Neural cell (in vitro differentiated cells): Measurements from ENCODE around the gene ING4. TPM values are rescaled to one million over a fixed set of nuclear protein-coding genes. Genes with fewer than 3 reads are reported as not detected.
A peak's percentile ranks its signal among the peaks of the same experiment; 100 is the strongest.

Experiments used
- H2AFZ ChIP-seq: fragments of 200-600, 300-800 bp; sonication (generic), shearing (Covaris generic); 2 replicates; pipeline ENCODE4 v1.6.0; 2014; ENCODE audit warnings: low read depth, mild to moderate bottlenecking, antibody characterized with exemption, low read length, moderate library complexity
- H3F3A ChIP-seq: fragments of 200-600 bp; shearing (Covaris generic); 2 replicates; pipeline ENCODE4 v1.6.1; 2016; ENCODE audit warnings: mild to moderate bottlenecking, moderate library complexity, mixed read lengths, antibody characterized with exemption, low read length; ENCODE audit not compliant: insufficient read depth, poor library complexity, severe bottlenecking
- H3K27ac ChIP-seq: fragments of 200-600, 300-800 bp; sonication (generic), shearing (Covaris generic); 2 replicates; pipeline ENCODE4 v1.5.1; 2014; ENCODE audit warnings: mild to moderate bottlenecking, low read length, moderate library complexity
- H3K27me3 ChIP-seq: fragments of 300-800, 200-600 bp; sonication (generic), shearing (Covaris generic); 2 replicates; pipeline ENCODE4 v1.6.0; 2014; ENCODE audit warnings: mild to moderate bottlenecking, low read depth, low read length, moderate library complexity; ENCODE audit not compliant: insufficient read depth
- H3K36me3 ChIP-seq: fragments of 300-800, 200-600 bp; sonication (generic), shearing (Covaris generic); 2 replicates; pipeline ENCODE4 v1.5.1; 2014; ENCODE audit warnings: mild to moderate bottlenecking, antibody characterized with exemption, low read length, moderate library complexity; ENCODE audit not compliant: insufficient read depth
- H3K4me2 ChIP-seq: fragments of 300-800, 200-600 bp; sonication (generic), shearing (Covaris generic); 2 replicates; pipeline ENCODE4 v1.6.0; 2014; ENCODE audit warnings: mild to moderate bottlenecking, low read length
- H3K4me3 ChIP-seq: fragments of 300-800, 200-600 bp; sonication (generic), shearing (Covaris generic); 2 replicates; pipeline ENCODE4 v1.5.1; 2014; ENCODE audit warnings: mild to moderate bottlenecking, low read length, moderate library complexity
- H3K79me2 ChIP-seq: fragments of 200-600 bp; shearing (Covaris generic); replicated peaks from 2 replicates; pipeline ENCODE4 v1.6.0; 2014; ENCODE audit warnings: mild to moderate bottlenecking, low read length, moderate library complexity; ENCODE audit not compliant: insufficient read depth
- H3K9ac ChIP-seq: fragments of 300-800, 200-600 bp; sonication (generic), shearing (Covaris generic); 2 replicates; pipeline ENCODE4 v1.6.1; 2016; ENCODE audit warnings: mild to moderate bottlenecking, low read length, mixed read lengths
- H3K9me2 ChIP-seq: fragments of 200-600 bp; shearing (Covaris generic); 2 replicates; pipeline ENCODE4 v1.6.1; 2016; ENCODE audit warnings: mild to moderate bottlenecking, low read length, mixed read lengths; ENCODE audit not compliant: insufficient read depth
- H3K9me3 ChIP-seq: fragments of 200-600, 300-800 bp; sonication (generic), shearing (Covaris generic); 2 replicates; pipeline ENCODE4 v1.6.1; 2016; ENCODE audit warnings: mild to moderate bottlenecking, mixed run types, low read length, moderate library complexity, mixed read lengths
- H4K20me1 ChIP-seq: fragments of 200-600 bp; shearing (Covaris generic); 2 replicates; pipeline ENCODE4 v1.6.1; 2016; ENCODE audit warnings: mild to moderate bottlenecking, mixed run types; ENCODE audit not compliant: insufficient read depth
- EP300 ChIP-seq: fragments of 450-650 bp; conservative IDR thresholded peaks from 2 replicates; pipeline ENCODE4 v1.6.1; 2014; ENCODE audit warnings: antibody characterized with exemption, mild to moderate bottlenecking, moderate library complexity; ENCODE audit not compliant: poor library complexity, severe bottlenecking
- EZH2 ChIP-seq: fragments of 200-600, 300-800 bp; shearing (Covaris generic), sonication (generic); IDR thresholded peaks from 2 replicates; pipeline ENCODE4 v1.6.1; 2014; ENCODE audit warnings: antibody characterized with exemption, low read length, borderline replicate concordance, mild to moderate bottlenecking; ENCODE audit not compliant: insufficient read depth, poor library complexity, severe bottlenecking
- MXI1 ChIP-seq: fragments of 450-650 bp; conservative IDR thresholded peaks from 2 replicates; pipeline ENCODE4 v1.6.1; 2014; ENCODE audit warnings: antibody characterized with exemption, mild to moderate bottlenecking; ENCODE audit not compliant: poor library complexity, severe bottlenecking
- POLR2AphosphoS5 ChIP-seq: IDR thresholded peaks from 2 replicates; pipeline ENCODE4 v1.6.1; 2012
- RAD21 ChIP-seq: fragments of 450-650 bp; conservative IDR thresholded peaks from 2 replicates; pipeline ENCODE4 v1.6.1; 2014; ENCODE audit warnings: antibody characterized with exemption, mild to moderate bottlenecking, moderate library complexity
- SMC3 ChIP-seq: fragments of 450-650 bp; conservative IDR thresholded peaks from 2 replicates; pipeline ENCODE4 v1.6.1; 2014; ENCODE audit warnings: antibody characterized with exemption, mild to moderate bottlenecking, moderate library complexity; ENCODE audit not compliant: poor library complexity
- TAF1 ChIP-seq: IDR thresholded peaks from 2 replicates; pipeline ENCODE4 v1.6.1; 2012; ENCODE audit warnings: low read depth
- polyA plus RNA-seq: library from polyadenylated mRNA; depleted of rRNA; stranded (reverse); fragments of >200 nt; gene quantifications from 2 replicates; pipeline ENCODE4 v1.2.3, GENCODE V29; 2014
- TF ChIP-seq, protein P1 (sequence below): IDR thresholded peaks from 2 replicates; pipeline ENCODE4 v1.6.1; 2012; ENCODE audit warnings: borderline replicate concordance
- TF ChIP-seq, protein P2 (sequence below): fragments of 450-650 bp; IDR thresholded peaks from 2 replicates; pipeline ENCODE4 v1.5.1; 2014; ENCODE audit warnings: antibody characterized with exemption, mild to moderate bottlenecking, moderate library complexity; ENCODE audit not compliant: poor library complexity, severe bottlenecking

ING4 gene
- polyA plus RNA-seq, 1 donor from 2014 or later: 540 TPM

DNA sequence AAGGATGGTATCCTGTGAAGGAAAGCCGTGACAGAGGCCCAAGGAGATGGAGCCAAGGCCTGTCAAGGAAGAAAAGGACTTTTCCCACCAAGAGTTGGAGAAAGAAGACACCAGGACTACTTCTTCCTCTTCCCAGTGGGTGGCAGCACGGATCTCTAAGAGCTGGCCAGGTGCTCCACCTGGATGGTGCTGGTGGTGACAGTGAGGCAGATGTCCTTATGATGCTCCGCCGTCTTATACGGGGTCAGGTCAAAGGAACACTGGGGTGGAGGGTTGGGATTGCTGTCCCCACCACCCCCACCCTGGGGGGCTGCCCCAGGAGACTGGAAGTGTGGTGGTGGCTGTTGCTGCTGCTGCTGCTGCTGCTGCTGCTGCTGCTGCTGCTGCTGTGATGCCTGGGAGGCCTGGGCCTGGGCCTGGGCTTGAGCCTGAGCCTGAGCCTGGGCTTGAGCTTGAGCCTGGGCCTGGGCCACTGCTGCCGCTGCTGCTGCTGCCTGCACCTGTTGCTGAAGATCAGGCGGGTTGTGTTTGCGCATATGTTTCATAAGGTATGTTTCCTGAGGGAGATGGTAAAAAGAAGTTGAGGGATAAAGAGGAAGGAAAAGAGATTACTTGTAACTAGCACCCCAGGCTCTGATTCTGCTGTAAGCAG lies 4.8 kb upstream of the ING4 start:
- H3K36me3 ChIP-seq: peaks cover 9% of the 10 kb centered on the region

DNA sequence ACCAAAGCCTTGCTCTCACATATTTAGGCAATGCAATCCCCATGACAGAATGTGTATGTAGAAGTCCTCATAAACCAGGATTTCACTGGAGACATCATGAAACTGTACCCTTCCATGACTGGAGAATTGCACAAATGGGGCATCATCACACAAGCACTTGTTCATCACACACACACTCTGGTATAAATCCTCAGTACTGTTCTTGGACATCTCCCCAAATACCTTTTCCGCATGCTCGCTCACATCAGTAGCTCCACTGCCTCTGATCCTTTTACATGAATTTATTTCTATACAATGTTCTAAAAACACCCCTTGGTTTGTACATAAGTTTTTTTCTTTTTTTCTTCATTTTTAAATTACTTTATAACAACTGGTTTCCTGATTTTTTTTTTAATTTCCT lies 3.3 kb upstream of the ING4 start:
- Histone ChIP-seq H3K9ac (no peak overlapping the region), H3K9me2 (no peaks in the 10 kb centered on the region), H3K27ac (no peak overlapping the region), H3F3A (no peaks in the 10 kb centered on the region), H2AFZ (no peak overlapping the region), H3K27me3 (no peaks in the 10 kb centered on the region), H3K4me2 (no peak overlapping the region), H3K79me2 (peaks cover 17% of the 10 kb centered on the region), H3K9me3 (no peaks in the 10 kb centered on the region), H3K36me3 (peaks cover 9% of the 10 kb centered on the region), H4K20me1 (no peaks in the 10 kb centered on the region), H3K4me3 (no peak overlapping the region)
- TF ChIP-seq, protein P1, sequence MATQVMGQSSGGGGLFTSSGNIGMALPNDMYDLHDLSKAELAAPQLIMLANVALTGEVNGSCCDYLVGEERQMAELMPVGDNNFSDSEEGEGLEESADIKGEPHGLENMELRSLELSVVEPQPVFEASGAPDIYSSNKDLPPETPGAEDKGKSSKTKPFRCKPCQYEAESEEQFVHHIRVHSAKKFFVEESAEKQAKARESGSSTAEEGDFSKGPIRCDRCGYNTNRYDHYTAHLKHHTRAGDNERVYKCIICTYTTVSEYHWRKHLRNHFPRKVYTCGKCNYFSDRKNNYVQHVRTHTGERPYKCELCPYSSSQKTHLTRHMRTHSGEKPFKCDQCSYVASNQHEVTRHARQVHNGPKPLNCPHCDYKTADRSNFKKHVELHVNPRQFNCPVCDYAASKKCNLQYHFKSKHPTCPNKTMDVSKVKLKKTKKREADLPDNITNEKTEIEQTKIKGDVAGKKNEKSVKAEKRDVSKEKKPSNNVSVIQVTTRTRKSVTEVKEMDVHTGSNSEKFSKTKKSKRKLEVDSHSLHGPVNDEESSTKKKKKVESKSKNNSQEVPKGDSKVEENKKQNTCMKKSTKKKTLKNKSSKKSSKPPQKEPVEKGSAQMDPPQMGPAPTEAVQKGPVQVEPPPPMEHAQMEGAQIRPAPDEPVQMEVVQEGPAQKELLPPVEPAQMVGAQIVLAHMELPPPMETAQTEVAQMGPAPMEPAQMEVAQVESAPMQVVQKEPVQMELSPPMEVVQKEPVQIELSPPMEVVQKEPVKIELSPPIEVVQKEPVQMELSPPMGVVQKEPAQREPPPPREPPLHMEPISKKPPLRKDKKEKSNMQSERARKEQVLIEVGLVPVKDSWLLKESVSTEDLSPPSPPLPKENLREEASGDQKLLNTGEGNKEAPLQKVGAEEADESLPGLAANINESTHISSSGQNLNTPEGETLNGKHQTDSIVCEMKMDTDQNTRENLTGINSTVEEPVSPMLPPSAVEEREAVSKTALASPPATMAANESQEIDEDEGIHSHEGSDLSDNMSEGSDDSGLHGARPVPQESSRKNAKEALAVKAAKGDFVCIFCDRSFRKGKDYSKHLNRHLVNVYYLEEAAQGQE: no peak
- TF ChIP-seq EZH2: no peak
- TF ChIP-seq EP300: no peak
- TF ChIP-seq, protein P2, sequence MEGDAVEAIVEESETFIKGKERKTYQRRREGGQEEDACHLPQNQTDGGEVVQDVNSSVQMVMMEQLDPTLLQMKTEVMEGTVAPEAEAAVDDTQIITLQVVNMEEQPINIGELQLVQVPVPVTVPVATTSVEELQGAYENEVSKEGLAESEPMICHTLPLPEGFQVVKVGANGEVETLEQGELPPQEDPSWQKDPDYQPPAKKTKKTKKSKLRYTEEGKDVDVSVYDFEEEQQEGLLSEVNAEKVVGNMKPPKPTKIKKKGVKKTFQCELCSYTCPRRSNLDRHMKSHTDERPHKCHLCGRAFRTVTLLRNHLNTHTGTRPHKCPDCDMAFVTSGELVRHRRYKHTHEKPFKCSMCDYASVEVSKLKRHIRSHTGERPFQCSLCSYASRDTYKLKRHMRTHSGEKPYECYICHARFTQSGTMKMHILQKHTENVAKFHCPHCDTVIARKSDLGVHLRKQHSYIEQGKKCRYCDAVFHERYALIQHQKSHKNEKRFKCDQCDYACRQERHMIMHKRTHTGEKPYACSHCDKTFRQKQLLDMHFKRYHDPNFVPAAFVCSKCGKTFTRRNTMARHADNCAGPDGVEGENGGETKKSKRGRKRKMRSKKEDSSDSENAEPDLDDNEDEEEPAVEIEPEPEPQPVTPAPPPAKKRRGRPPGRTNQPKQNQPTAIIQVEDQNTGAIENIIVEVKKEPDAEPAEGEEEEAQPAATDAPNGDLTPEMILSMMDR: no peak
- TF ChIP-seq TAF1: no peak
- TF ChIP-seq MXI1: no peak
- TF ChIP-seq POLR2AphosphoS5: no peak
- TF ChIP-seq RAD21: no peak

More for the DNA sequence above, 4.8 kb upstream of the ING4 start:
- H3F3A ChIP-seq: no peaks in the 10 kb centered on the region
- H3K9me2 ChIP-seq: no peaks in the 10 kb centered on the region
- no peak overlapping the region for H2AFZ ChIP-seq
- no peak overlapping the region for H3K4me2 ChIP-seq
- H3K9ac ChIP-seq: no peak overlapping the region
- H3K79me2 ChIP-seq: peaks cover 2% of the 10 kb centered on the region
- TF ChIP-seq, protein P1: no peak
- TF ChIP-seq RAD21 (peak; percentile 35), EZH2 (no peak), EP300 (no peak), SMC3 (peak; percentile 52), TAF1 (no peak), MXI1 (no peak)
- TF ChIP-seq, protein P2: peak; percentile 54
- H3K27me3 ChIP-seq: no peaks in the 10 kb centered on the region
- no peak overlapping the region for H3K27ac ChIP-seq
- no peak overlapping the region for H3K4me3 ChIP-seq
- no peaks in the 10 kb centered on the region for H4K20me1 ChIP-seq
- H3K9me3 ChIP-seq: no peaks in the 10 kb centered on the region
